ENCODE data around the gene ENOX1. TPM values are rescaled to one million over a fixed set of nuclear protein-coding genes. Genes with fewer than 3 reads are reported as not detected.

ENOX1 gene
- total and polyA plus RNA-seq, 9 of the 15 experiments (the other 6 are each of a cell fraction or from before 2014, with no cell fraction given), result not detected

GRCh38 chr13:43441464-43441863, 345.3 kb downstream of the ENOX1 start:
- CTCF ChIA-PET (ENCODE audit: low intra/inter-chr PET ratio), result no interaction called here
- no TSS peak for BruUV-seq (replicated peaks)

More at GRCh38 chr13:43441464-43441863, 345.3 kb downstream of the ENOX1 start:
- DNase-seq (ENCODE audit: extremely low read depth in 1 of 4, low spot score in 3 of 4) (no peak), ATAC-seq (no peak), FAIRE-seq (no peak)
- Histone ChIP-seq H3K4me1 (replicated peaks in 1 of 2; ENCODE audit: control insufficient read depth in 2 of 2, insufficient read depth in 2 of 2, low read length in 2 of 2) (no peaks in the 10 kb centered on the region), H3K4me3 (no peak overlapping the region), H3K9me3 (replicated peaks; ENCODE audit: control insufficient read depth, insufficient read depth, low read depth, low read length) (no peaks in the 10 kb centered on the region), H3K36me3 (ENCODE audit: control insufficient read depth, insufficient read depth, low read length) (no peaks in the 10 kb centered on the region), H3K27ac (ENCODE audit: extremely low read depth, low read depth, low read length) (no peak overlapping the region), H2AFZ (ENCODE audit: low read depth, low read length) (no peak overlapping the region), H3K79me2 (ENCODE audit: control insufficient read depth, insufficient read depth, low read length) (no peaks in the 10 kb centered on the region), H3K4me2 (ENCODE audit: insufficient read depth, low read length) (no peak overlapping the region), H4K20me1 (replicated peaks; ENCODE audit: control insufficient read depth, insufficient read depth, low read length) (no peaks in the 10 kb centered on the region), H3K27me3 (ENCODE audit: control insufficient read depth in 2 of 2, insufficient read depth in 2 of 2, low read length in 2 of 2) (no peaks in the 10 kb centered on the region), H3K9ac (ENCODE audit: insufficient read depth in 1 of 2, low read depth in 2 of 2, low read length in 2 of 2) (no peak overlapping the region), H3K9me1 (ENCODE audit: control insufficient read depth, insufficient read depth, low read length) (no peaks in the 10 kb centered on the region)
- WGBS (ENCODE audit: insufficient coverage, low coverage, missing lambda C conversion rate), result 0% methylated on average over 5 of the region's 6 CpGs
- in situ Hi-C loops (cut with MboI), result no loop called here
- intact Hi-C loops (cut with micrococcal nuclease), result no loop called here
- POLR2A ChIA-PET, result no interaction called here
- TF ChIP-seq ZNF143 (CRISPR knock-in tag; IDR thresholded peaks at IDR 0.05), result no peak
- TF ChIP-seq RFX5 (IDR thresholded peaks at IDR 0.05; ENCODE audit: low read depth, low read length), result no peak
- no peak for TF ChIP-seq MTA2 (IDR thresholded peaks at IDR 0.05; ENCODE audit: low read depth)
- no peak for TF ChIP-seq CHD2 (IDR thresholded peaks at IDR 0.05; ENCODE audit: low read depth, low read length)
- no peak for TF ChIP-seq ZNF212 (CRISPR knock-in tag; IDR thresholded peaks at IDR 0.05)
- TF ChIP-seq ZNF445 (CRISPR knock-in tag; IDR thresholded peaks at IDR 0.05; ENCODE audit: low read depth), result no peak
- TF ChIP-seq BCOR (IDR thresholded peaks at IDR 0.05), result no peak
- TF ChIP-seq, protein P1, sequence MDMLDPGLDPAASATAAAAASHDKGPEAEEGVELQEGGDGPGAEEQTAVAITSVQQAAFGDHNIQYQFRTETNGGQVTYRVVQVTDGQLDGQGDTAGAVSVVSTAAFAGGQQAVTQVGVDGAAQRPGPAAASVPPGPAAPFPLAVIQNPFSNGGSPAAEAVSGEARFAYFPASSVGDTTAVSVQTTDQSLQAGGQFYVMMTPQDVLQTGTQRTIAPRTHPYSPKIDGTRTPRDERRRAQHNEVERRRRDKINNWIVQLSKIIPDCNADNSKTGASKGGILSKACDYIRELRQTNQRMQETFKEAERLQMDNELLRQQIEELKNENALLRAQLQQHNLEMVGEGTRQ (CRISPR knock-in tag; IDR thresholded peaks at IDR 0.05), result no peak
- TF ChIP-seq GATA2 (CRISPR knock-in tag; IDR thresholded peaks at IDR 0.05), result no peak
- no peak for TF ChIP-seq PRPF4 (IDR thresholded peaks at IDR 0.05; ENCODE audit: insufficient read depth, low read depth, low read length, poor library complexity, severe bottlenecking)
- TF ChIP-seq ZBED1 (IDR thresholded peaks at IDR 0.05), result no peak
- TF ChIP-seq MAX (CRISPR knock-in tag; IDR thresholded peaks at IDR 0.05), result no peak
- TF ChIP-seq TRIM28 (IDR thresholded peaks at IDR 0.05), result no peak
- TF ChIP-seq POLR2G (IDR thresholded peaks at IDR 0.05; ENCODE audit: low read depth, low read length), result no peak
- TF ChIP-seq ZNF76 (CRISPR knock-in tag; IDR thresholded peaks at IDR 0.05; ENCODE audit: borderline replicate concordance), result no peak
- TF ChIP-seq, protein P2, sequence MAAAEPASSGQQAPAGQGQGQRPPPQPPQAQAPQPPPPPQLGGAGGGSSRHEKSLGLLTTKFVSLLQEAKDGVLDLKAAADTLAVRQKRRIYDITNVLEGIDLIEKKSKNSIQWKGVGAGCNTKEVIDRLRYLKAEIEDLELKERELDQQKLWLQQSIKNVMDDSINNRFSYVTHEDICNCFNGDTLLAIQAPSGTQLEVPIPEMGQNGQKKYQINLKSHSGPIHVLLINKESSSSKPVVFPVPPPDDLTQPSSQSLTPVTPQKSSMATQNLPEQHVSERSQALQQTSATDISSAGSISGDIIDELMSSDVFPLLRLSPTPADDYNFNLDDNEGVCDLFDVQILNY (CRISPR knock-in tag; IDR thresholded peaks at IDR 0.05), result no peak
- no peak for TF ChIP-seq PHF8 (IDR thresholded peaks at IDR 0.05; ENCODE audit: borderline replicate concordance, low read length)
